GM18499 (cell line): Measurements from ENCODE around the gene YBX3.

Experiments used
- ATAC-seq: cut with Tn5 transposase; IDR thresholded peaks from one replicate; pipeline ENCODE4 v1.9.1; 2021; ENCODE audit warnings: moderate number of reproducible peaks; ENCODE audit not compliant: insufficient read depth, unreplicated experiment

Gene YBX3

GRCh38 chr12:10725003-10725402 is 1.9 kb upstream of the YBX3 start:
- no peak for ATAC-seq

- ATAC-seq = no peak
These were observed 620 bp downstream of the YBX3 start for GRCh38 chr12:10722502-10722904.

GRCh38 chr12:10721651-10722501 is 1.2 kb downstream of the YBX3 start:
- no peak for ATAC-seq

- no peak for ATAC-seq
These were observed 2.0 kb downstream of the YBX3 start for GRCh38 chr12:10720974-10721650.

GRCh38 chr12:10719482-10719881 is 3.6 kb downstream of the YBX3 start:
- ATAC-seq = no peak

- ATAC-seq = no peak
These were observed 4.8 kb downstream of the YBX3 start for GRCh38 chr12:10718279-10718821.

- ATAC-seq = no peak
These were observed 5.7 kb downstream of the YBX3 start for GRCh38 chr12:10717410-10717809.

GRCh38 chr12:10716704-10717315 is 6.3 kb downstream of the YBX3 start:
- ATAC-seq = no peak

GRCh38 chr12:10716277-10716676 is 6.8 kb downstream of the YBX3 start:
- ATAC-seq = no peak

- no peak for ATAC-seq
These were observed 7.6 kb downstream of the YBX3 start for GRCh38 chr12:10715491-10715890.

GRCh38 chr12:10709808-10710207 is 13.3 kb downstream of the YBX3 start:
- ATAC-seq = no peak

GRCh38 chr12:10708862-10709261 is 14.3 kb downstream of the YBX3 start:
- ATAC-seq = no peak

- no peak for ATAC-seq
These were observed 17.5 kb downstream of the YBX3 start for GRCh38 chr12:10705655-10706054.

- no peak for ATAC-seq
These were observed 21.3 kb downstream of the YBX3 start for GRCh38 chr12:10701843-10702242.

- ATAC-seq = peak; percentile 72
These were observed 21.9 kb downstream of the YBX3 start for GRCh38 chr12:10701131-10701681.

GRCh38 chr12:10700581-10700980 is 22.5 kb downstream of the YBX3 start:
- no peak for ATAC-seq

GRCh38 chr12:10697862-10698261 is 25.3 kb downstream of the YBX3 start:
- ATAC-seq = no peak

GRCh38 chr12:10697156-10697555 is 26.0 kb downstream of the YBX3 start:
- no peak for ATAC-seq

GRCh38 chr12:10690906-10691305 is 32.2 kb downstream of the YBX3 start:
- ATAC-seq = no peak

- no peak for ATAC-seq
These were observed 34.0 kb downstream of the YBX3 start for GRCh38 chr12:10689146-10689545.

- no peak for ATAC-seq
These were observed 35.1 kb downstream of the YBX3 start for GRCh38 chr12:10688042-10688441.
